ENCODE measurements around the gene POC1A. TPM values are rescaled to one million over a fixed set of nuclear protein-coding genes. Genes with fewer than 3 reads are reported as not detected.

The POC1A gene
- total RNA-seq, 1 donor from 2014 or later: 5.7 TPM

DNA sequence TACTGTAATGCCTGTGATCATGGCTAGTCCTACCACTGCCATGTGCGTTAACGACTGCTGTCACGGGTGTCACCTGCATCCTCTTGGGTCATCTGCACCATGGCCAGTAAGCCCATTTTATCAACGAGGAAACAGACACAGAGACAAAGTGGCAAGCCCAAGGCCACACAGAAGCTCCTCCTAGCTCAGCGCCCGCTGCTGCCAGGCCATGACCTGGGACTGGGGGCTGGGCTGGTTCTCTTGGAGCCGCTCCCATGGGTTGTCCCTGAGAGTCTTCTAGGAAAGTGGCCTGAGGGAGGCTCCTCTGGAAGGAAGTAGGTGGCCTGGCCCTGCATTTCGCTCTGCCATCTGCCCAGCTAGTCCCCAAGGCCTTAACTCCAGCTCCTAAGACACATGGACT lies 102.8 kb downstream of the POC1A start:
- peaks cover 19% of the 10 kb centered on the region for H3K36me3 Mint-ChIP-seq (ENCODE audit: low read depth)
- DNase-seq (ENCODE audit: low spot score): no peak
- TF ChIP-seq, protein P1, sequence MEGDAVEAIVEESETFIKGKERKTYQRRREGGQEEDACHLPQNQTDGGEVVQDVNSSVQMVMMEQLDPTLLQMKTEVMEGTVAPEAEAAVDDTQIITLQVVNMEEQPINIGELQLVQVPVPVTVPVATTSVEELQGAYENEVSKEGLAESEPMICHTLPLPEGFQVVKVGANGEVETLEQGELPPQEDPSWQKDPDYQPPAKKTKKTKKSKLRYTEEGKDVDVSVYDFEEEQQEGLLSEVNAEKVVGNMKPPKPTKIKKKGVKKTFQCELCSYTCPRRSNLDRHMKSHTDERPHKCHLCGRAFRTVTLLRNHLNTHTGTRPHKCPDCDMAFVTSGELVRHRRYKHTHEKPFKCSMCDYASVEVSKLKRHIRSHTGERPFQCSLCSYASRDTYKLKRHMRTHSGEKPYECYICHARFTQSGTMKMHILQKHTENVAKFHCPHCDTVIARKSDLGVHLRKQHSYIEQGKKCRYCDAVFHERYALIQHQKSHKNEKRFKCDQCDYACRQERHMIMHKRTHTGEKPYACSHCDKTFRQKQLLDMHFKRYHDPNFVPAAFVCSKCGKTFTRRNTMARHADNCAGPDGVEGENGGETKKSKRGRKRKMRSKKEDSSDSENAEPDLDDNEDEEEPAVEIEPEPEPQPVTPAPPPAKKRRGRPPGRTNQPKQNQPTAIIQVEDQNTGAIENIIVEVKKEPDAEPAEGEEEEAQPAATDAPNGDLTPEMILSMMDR (IDR thresholded peaks at IDR 0.05): no peak
- H3K27ac Mint-ChIP-seq (ENCODE audit: unreplicated experiment): peak overlapping the region; percentile 95
- peaks cover 58% of the 10 kb centered on the region for H3K4me1 Mint-ChIP-seq (ENCODE audit: low read depth)
- no peaks in the 10 kb centered on the region for H3K9me3 Mint-ChIP-seq (ENCODE audit: low read depth)
- H3K4me3 Mint-ChIP-seq (ENCODE audit: unreplicated experiment): no peak overlapping the region
- H3K27me3 Mint-ChIP-seq (ENCODE audit: low read depth): no peaks in the 10 kb centered on the region

DNA sequence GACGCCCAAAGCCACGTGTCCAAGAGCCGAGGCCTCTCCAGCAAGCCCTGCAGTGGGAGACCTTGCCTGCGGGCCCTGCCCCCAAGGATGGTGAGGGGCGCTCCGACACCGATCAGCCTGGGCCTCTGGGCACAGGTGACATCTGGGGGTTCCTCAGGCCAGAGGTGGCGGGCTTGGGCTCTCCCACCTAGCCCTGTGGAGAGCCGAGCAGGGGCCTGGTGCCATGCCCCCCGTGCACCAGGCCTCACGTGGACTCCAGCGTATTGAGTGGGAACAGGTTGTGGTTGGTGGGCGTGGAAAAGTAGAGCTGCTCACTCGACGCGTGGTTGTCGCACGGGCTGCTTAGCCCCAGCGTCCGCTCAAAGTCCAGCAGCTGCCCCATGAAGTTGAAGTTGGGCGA lies 103.7 kb downstream of the POC1A start:
- H3K4me1 Mint-ChIP-seq (ENCODE audit: low read depth): peaks cover 67% of the 10 kb centered on the region
- H3K27ac Mint-ChIP-seq (ENCODE audit: unreplicated experiment): peak overlapping the region; percentile 49
- no peak for DNase-seq (ENCODE audit: low spot score)
- TF ChIP-seq, protein P1 (IDR thresholded peaks at IDR 0.05): no peak
- H3K27me3 Mint-ChIP-seq (ENCODE audit: low read depth): no peaks in the 10 kb centered on the region
- peaks cover 19% of the 10 kb centered on the region for H3K36me3 Mint-ChIP-seq (ENCODE audit: low read depth)
- H3K9me3 Mint-ChIP-seq (ENCODE audit: low read depth): no peaks in the 10 kb centered on the region
- H3K4me3 Mint-ChIP-seq (ENCODE audit: unreplicated experiment): no peak overlapping the region

DNA sequence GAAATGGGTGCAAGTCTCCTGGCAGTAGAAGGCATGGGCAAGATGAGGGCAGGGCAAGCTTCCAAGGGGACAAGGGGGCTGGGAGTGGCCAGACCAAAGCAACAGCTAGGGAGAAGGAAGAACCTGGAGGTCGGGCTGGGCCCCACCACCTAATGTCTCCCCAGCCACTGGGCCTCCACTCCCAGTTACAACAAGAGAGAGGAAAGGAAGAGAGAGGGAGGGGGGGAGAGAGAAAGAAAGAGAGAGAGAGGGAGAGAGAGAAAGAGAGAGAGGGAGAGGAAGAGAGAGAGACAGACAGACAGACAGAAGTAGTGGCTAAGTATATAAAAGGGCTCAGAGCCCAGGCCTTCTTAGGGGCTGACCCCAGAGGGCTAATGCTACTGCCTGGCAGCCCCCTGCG lies 104.7 kb downstream of the POC1A start:
- Mint-ChIP-seq H3K36me3 (ENCODE audit: low read depth) (peaks cover 19% of the 10 kb centered on the region), H3K4me1 (ENCODE audit: low read depth) (peaks cover 75% of the 10 kb centered on the region), H3K27ac (ENCODE audit: unreplicated experiment) (peak overlapping the region; percentile 86)

DNA sequence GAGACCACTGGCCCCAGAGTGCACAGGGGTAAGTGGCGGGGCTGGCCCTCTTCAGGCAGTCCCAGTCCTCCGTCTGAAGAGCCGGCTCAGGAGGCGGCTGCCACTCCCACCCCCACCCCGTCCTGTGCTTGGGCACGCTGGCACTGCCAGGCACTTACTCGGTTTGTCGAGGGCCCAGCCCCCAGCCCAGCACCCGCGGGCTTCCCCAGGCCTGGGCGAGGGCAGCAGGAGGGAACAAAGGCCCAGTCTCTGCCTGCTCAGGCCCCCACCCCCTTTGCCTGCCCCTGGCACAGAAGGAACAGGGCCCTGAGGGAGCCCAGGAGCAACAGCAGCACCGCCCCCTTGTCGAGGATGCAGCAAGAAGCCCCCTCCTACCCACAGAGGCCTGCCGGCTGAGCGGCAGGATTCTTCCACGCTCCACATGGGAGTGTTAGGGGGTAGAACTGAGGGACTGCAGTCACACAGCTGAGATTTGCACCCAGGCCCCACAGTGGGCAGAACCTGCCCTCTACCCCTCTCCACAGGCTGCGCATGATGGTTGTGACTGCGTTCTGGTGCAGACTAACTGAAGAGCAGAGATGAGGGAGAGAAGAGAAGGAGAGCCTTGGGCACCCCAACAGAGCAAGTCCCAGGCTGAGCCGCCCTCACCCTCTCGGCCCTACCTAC lies 106.8 kb downstream of the POC1A start:
- Mint-ChIP-seq H3K27me3 (ENCODE audit: low read depth) (no peaks in the 10 kb centered on the region), H3K27ac (ENCODE audit: unreplicated experiment) (peak overlapping the region; percentile 97), H3K4me3 (ENCODE audit: unreplicated experiment) (no peak overlapping the region), H3K9me3 (ENCODE audit: low read depth) (no peaks in the 10 kb centered on the region), H3K4me1 (ENCODE audit: low read depth) (peaks cover 66% of the 10 kb centered on the region), H3K36me3 (ENCODE audit: low read depth) (peaks cover 10% of the 10 kb centered on the region)
- TF ChIP-seq, protein P1 (IDR thresholded peaks at IDR 0.05): peak; percentile 28
- no peak for DNase-seq (ENCODE audit: low spot score)

More for the DNA sequence above, 104.7 kb downstream of the POC1A start:
- DNase-seq (ENCODE audit: low spot score): no peak
- TF ChIP-seq, protein P1 (IDR thresholded peaks at IDR 0.05): no peak
- Mint-ChIP-seq H3K27me3 (ENCODE audit: low read depth) (no peaks in the 10 kb centered on the region), H3K9me3 (ENCODE audit: low read depth) (no peaks in the 10 kb centered on the region), H3K4me3 (ENCODE audit: unreplicated experiment) (no peak overlapping the region)

DNA sequence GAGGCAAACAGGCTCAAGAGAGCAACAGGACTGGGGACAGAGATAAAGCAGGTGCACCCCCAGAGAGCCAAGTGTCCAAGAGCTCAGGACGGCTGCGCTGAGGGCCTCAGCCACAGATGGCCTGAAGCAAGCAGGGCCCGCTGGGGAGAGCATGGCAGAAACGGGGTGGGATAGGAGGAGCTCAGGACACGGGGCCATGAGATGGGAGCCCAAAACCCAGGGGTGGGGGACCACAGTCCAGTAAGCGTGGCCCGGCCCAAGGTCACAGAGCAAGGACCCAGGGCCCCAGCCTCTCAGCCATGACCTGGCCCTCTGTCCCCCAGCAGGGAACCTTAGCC lies 107.4 kb downstream of the POC1A start:
- no peak for DNase-seq (ENCODE audit: low spot score)
- TF ChIP-seq, protein P1 (IDR thresholded peaks at IDR 0.05): no peak
- H3K4me3 Mint-ChIP-seq (ENCODE audit: unreplicated experiment): peak overlapping the region; percentile 50
- H3K4me1 Mint-ChIP-seq (ENCODE audit: low read depth): peaks cover 61% of the 10 kb centered on the region
- peaks cover 10% of the 10 kb centered on the region for H3K36me3 Mint-ChIP-seq (ENCODE audit: low read depth)
- H3K27me3 Mint-ChIP-seq (ENCODE audit: low read depth): no peaks in the 10 kb centered on the region
- peak overlapping the region; percentile 97 for H3K27ac Mint-ChIP-seq (ENCODE audit: unreplicated experiment)
- no peaks in the 10 kb centered on the region for H3K9me3 Mint-ChIP-seq (ENCODE audit: low read depth)

Data from chondrocyte (in vitro differentiated cells).